ENCODE measurements around the gene MCF2L. TPM values are rescaled to one million over a fixed set of nuclear protein-coding genes. Genes with fewer than 3 reads are reported as not detected.

Gene MCF2L
- total RNA-seq, 1 donor from 2014 or later, result 40.4 TPM

- peaks cover 35% of the 10 kb centered on the region for H3K4me1 Mint-ChIP-seq
- peaks cover 2% of the 10 kb centered on the region for H4K20me1 ChIP-seq (ENCODE audit: low read depth)
Measured at GRCh38 chr13:113050734-113051431, 81.9 kb downstream of the MCF2L start.

GRCh38 chr13:113051641-113052040, 82.6 kb downstream of the MCF2L start:
- Histone ChIP-seq H3K4me3 (no peak overlapping the region), H3F3A (ENCODE audit: low read depth) (no peaks in the 10 kb centered on the region), H3K27ac (no peak overlapping the region), H3K4me2 (no peak overlapping the region), H3K4me1 (peaks cover 9% of the 10 kb centered on the region), H2AFZ (replicated peaks) (no peak overlapping the region), H3K9me3 (ENCODE audit: low read depth) (no peaks in the 10 kb centered on the region), H3K79me2 (ENCODE audit: low read depth) (no peaks in the 10 kb centered on the region), H3K9ac (no peak overlapping the region), H4K20me1 (ENCODE audit: low read depth) (peaks cover 2% of the 10 kb centered on the region), H3K27me3 (no peaks in the 10 kb centered on the region), H3K36me3 (no peaks in the 10 kb centered on the region)
- Mint-ChIP-seq H3K36me3 (peaks cover 15% of the 10 kb centered on the region), H3K4me1 (peaks cover 32% of the 10 kb centered on the region), H3K9me3 (peaks cover 6% of the 10 kb centered on the region), H3K4me3 (no peak overlapping the region), H3K27ac (no peak overlapping the region), H3K27me3 (ENCODE audit: insufficient read depth, low read depth) (peaks cover 7% of the 10 kb centered on the region)
- DNase-seq (ENCODE audit: low spot score), result no peak
- TF ChIP-seq CTCF (IDR thresholded peaks at IDR 0.05), result no peak
- TF ChIP-seq EZH2phosphoT487 (IDR thresholded peaks at IDR 0.05), result no peak
- no peak for TF ChIP-seq EZH2 (IDR thresholded peaks at IDR 0.05)

More at GRCh38 chr13:113050734-113051431, 81.9 kb downstream of the MCF2L start:
- no peak for DNase-seq (ENCODE audit: low spot score)
- no peak overlapping the region for H3K9ac ChIP-seq
- no peaks in the 10 kb centered on the region for H3K27me3 ChIP-seq
- Mint-ChIP-seq H3K27me3 (ENCODE audit: insufficient read depth, low read depth) (peaks cover 7% of the 10 kb centered on the region), H3K4me3 (no peak overlapping the region), H3K36me3 (peaks cover 22% of the 10 kb centered on the region), H3K9me3 (peaks cover 7% of the 10 kb centered on the region), H3K27ac (no peak overlapping the region)
- H3K9me3 ChIP-seq (ENCODE audit: low read depth), result no peaks in the 10 kb centered on the region
- H3K4me1 ChIP-seq, result peaks cover 9% of the 10 kb centered on the region
- no peak overlapping the region for H3K4me3 ChIP-seq
- no peak for TF ChIP-seq EZH2 (IDR thresholded peaks at IDR 0.05)
- no peak for TF ChIP-seq EZH2phosphoT487 (IDR thresholded peaks at IDR 0.05)
- TF ChIP-seq CTCF (IDR thresholded peaks at IDR 0.05), result no peak
- no peaks in the 10 kb centered on the region for H3F3A ChIP-seq (ENCODE audit: low read depth)
- H2AFZ ChIP-seq (replicated peaks), result no peak overlapping the region
- no peak overlapping the region for H3K27ac ChIP-seq
- no peaks in the 10 kb centered on the region for H3K36me3 ChIP-seq
- no peak overlapping the region for H3K4me2 ChIP-seq
- H3K79me2 ChIP-seq (ENCODE audit: low read depth), result no peaks in the 10 kb centered on the region

- no peaks in the 10 kb centered on the region for H3F3A ChIP-seq (ENCODE audit: low read depth)
- no peak overlapping the region for H2AFZ ChIP-seq (replicated peaks)
- no peak overlapping the region for H3K4me2 ChIP-seq
- no peaks in the 10 kb centered on the region for H3K36me3 ChIP-seq
- H3K4me1 Mint-ChIP-seq, result peaks cover 26% of the 10 kb centered on the region
- no peak overlapping the region for H3K4me3 ChIP-seq
- H3K4me3 Mint-ChIP-seq, result no peak overlapping the region
- H3K9me3 Mint-ChIP-seq, result peaks cover 3% of the 10 kb centered on the region
- H3K9ac ChIP-seq, result no peak overlapping the region
- H4K20me1 ChIP-seq (ENCODE audit: low read depth), result peaks cover 2% of the 10 kb centered on the region
- no peaks in the 10 kb centered on the region for H3K9me3 ChIP-seq (ENCODE audit: low read depth)
- peaks cover 5% of the 10 kb centered on the region for H3K4me1 ChIP-seq
- H3K27me3 ChIP-seq, result no peaks in the 10 kb centered on the region
- H3K27me3 Mint-ChIP-seq (ENCODE audit: insufficient read depth, low read depth), result peaks cover 7% of the 10 kb centered on the region
- TF ChIP-seq EZH2 (IDR thresholded peaks at IDR 0.05), result no peak
- TF ChIP-seq EZH2phosphoT487 (IDR thresholded peaks at IDR 0.05), result no peak
- TF ChIP-seq CTCF (IDR thresholded peaks at IDR 0.05), result no peak
- peaks cover 10% of the 10 kb centered on the region for H3K36me3 Mint-ChIP-seq
- no peak for DNase-seq (ENCODE audit: low spot score)
- H3K79me2 ChIP-seq (ENCODE audit: low read depth), result no peaks in the 10 kb centered on the region
- no peak overlapping the region for H3K27ac Mint-ChIP-seq
- no peak overlapping the region for H3K27ac ChIP-seq
Measured at GRCh38 chr13:113052206-113052605, 83.2 kb downstream of the MCF2L start.
